B cell (primary cell): Measurements from ENCODE around the gene PRCC. TPM values are rescaled to one million over a fixed set of nuclear protein-coding genes. Genes with fewer than 3 reads are reported as not detected.

ENCODE experiments used
- ATAC-seq: fragments of 200-7000 bp; cut with Tn5 transposase; one replicate; pipeline ENCODE4 v1.10.0; 2021; ENCODE audit warnings: low read depth, mild to moderate bottlenecking, moderate number of reproducible peaks, moderate library complexity
- CTCF ChIA-PET: fragments of 350-600 bp; sonication (Branson Sonifier 250); formaldehyde crosslinking; loops from one replicate; lab custom pipeline; 2021; ENCODE audit warnings: antibody characterized with exemption, inconsistent platforms; lab: Charles Lee
- POLR2A ChIA-PET: fragments of 350-600 bp; sonication (Branson Sonifier 250); formaldehyde crosslinking; loops from one replicate; lab custom pipeline; 2021; ENCODE audit warnings: antibody characterized with exemption; lab: Charles Lee
- DNase-seq: peaks from one replicate; pipeline ENCODE4 v3.0.0; 2013
- H2AFZ ChIP-seq: 2 replicates; pipeline ENCODE4 v1.6.1; 2012; ENCODE audit warnings: mild to moderate bottlenecking, low read depth, low read length; ENCODE audit not compliant: insufficient read depth, poor library complexity, severe bottlenecking
- H3K27ac ChIP-seq, 2 donors: 1 replicate in 1 of 2; 2 replicates in 1 of 2; pipeline ENCODE4 v1.5.1; 2012 to 2013; ENCODE audit warnings: low read length in 2 of 2, mild to moderate bottlenecking in 2 of 2, moderate library complexity in 1 of 2
- H3K27me3 ChIP-seq, 4 experiments: fragments of 200-600 bp in 1 of 4; sonication (generic) in 1 of 4; replicated peaks in 1 of 4; 1 replicate in 2 of 4; 2 replicates in 2 of 4; pipeline versions ENCODE4 v1.6.1 to v1.7.0; 2013 to 2016; ENCODE audit warnings: low read length in 3 of 4, mild to moderate bottlenecking in 2 of 4, mixed read lengths in 1 of 4, moderate library complexity in 1 of 4; ENCODE audit not compliant: insufficient read depth in 4 of 4, control insufficient read depth in 3 of 4; ENCODE audit errors: control extremely low read depth in 1 of 4
- H3K36me3 ChIP-seq, 2 experiments: replicated peaks in 1 of 2; 1 replicate in 1 of 2; 2 replicates in 1 of 2; pipeline versions ENCODE4 v1.6.1 to v1.7.1; 2013; ENCODE audit warnings: low read length in 1 of 2; ENCODE audit not compliant: insufficient read depth in 2 of 2, control insufficient read depth in 1 of 2; ENCODE audit errors: control extremely low read depth in 1 of 2, extremely low read depth in 1 of 2
- H3K4me1 ChIP-seq, 2 donors: fragments of 200-600 bp in 1 of 2; sonication (generic) in 1 of 2; 1 replicate in 1 of 2; 2 replicates in 1 of 2; pipeline versions ENCODE4 v1.5.1 to v1.6.1; 2013 to 2017; ENCODE audit warnings: low read length in 2 of 2; ENCODE audit not compliant: control insufficient read depth in 2 of 2, insufficient read depth in 2 of 2
- H3K4me2 ChIP-seq: replicated peaks from 2 replicates; pipeline ENCODE3; 2012; ENCODE audit warnings: mild to moderate bottlenecking, low read depth, low read length; ENCODE audit not compliant: poor library complexity, severe bottlenecking
- H3K4me3 ChIP-seq, 5 experiments: fragments of 200-600 bp in 1 of 5; sonication (generic) in 1 of 5; 1 replicate in 3 of 5; 2 replicates in 2 of 5; pipeline versions ENCODE4 v1.5.1 to v1.7.0; 2011 to 2016; ENCODE audit warnings: low read length in 4 of 5, mild to moderate bottlenecking in 4 of 5, low read depth in 2 of 5, control low read depth in 1 of 5, moderate library complexity in 1 of 5; ENCODE audit not compliant: insufficient read depth in 1 of 5; ENCODE audit errors: control extremely low read depth in 1 of 5, extremely low read depth in 1 of 5
- H3K79me2 ChIP-seq: fragments of 200-600 bp; sonication (generic); one replicate; pipeline ENCODE4 v1.6.0; 2016; ENCODE audit warnings: low read length; ENCODE audit not compliant: control insufficient read depth, insufficient read depth
- H3K9ac ChIP-seq: fragments of 200-600 bp; sonication (generic); 2 replicates; pipeline ENCODE4 v1.6.1; 2017; ENCODE audit warnings: mild to moderate bottlenecking, low read length, moderate library complexity
- H3K9me3 ChIP-seq, 3 donors: one replicate each; pipeline versions ENCODE4 v1.6.1 to v1.7.1; 2013; ENCODE audit warnings: low read length in 2 of 3; ENCODE audit not compliant: control insufficient read depth in 2 of 3, insufficient read depth in 1 of 3; ENCODE audit errors: control extremely low read depth in 1 of 3
- H4K20me1 ChIP-seq: 2 replicates; pipeline ENCODE4 v1.6.0; 2012; ENCODE audit warnings: mild to moderate bottlenecking, low read length; ENCODE audit not compliant: insufficient read depth, control insufficient read depth, poor library complexity, severe bottlenecking
- H3K27ac Mint-ChIP-seq: one replicate; pipeline ENCODE4 v1.8.0; 2021; ENCODE audit warnings: mixed read lengths
- H3K27me3 Mint-ChIP-seq: one replicate; pipeline ENCODE4 v1.8.0; 2021; ENCODE audit warnings: mixed read lengths
- H3K4me1 Mint-ChIP-seq: one replicate; pipeline ENCODE4 v1.8.0; 2021; ENCODE audit warnings: mixed read lengths
- H3K4me3 Mint-ChIP-seq: one replicate; pipeline ENCODE4 v1.8.0; 2021; ENCODE audit warnings: mixed read lengths
- H3K9me3 Mint-ChIP-seq: one replicate; pipeline ENCODE4 v1.8.0; 2022; ENCODE audit warnings: mixed read lengths; ENCODE audit not compliant: insufficient read depth
- EZH2 ChIP-seq: IDR thresholded peaks from 2 replicates; pipeline ENCODE4 v1.6.1; 2012; ENCODE audit warnings: borderline replicate concordance, low read depth, mild to moderate bottlenecking, moderate library complexity, low read length; ENCODE audit not compliant: insufficient read depth, poor library complexity, severe bottlenecking
- WGBS: methylation state at CpG from one replicate; pipeline ENCODE4 v1.1.5; 2013; ENCODE audit warnings: missing lambda C conversion rate; ENCODE audit not compliant: insufficient coverage; 5-methylcytosine and 5-hydroxymethylcytosine counted together
- intact Hi-C: fragments of 100-400 bp; cut with micrococcal nuclease; formaldehyde crosslinking; loops from one replicate; pipeline ENCODE4 v1.10.0; 2022
- polyA plus RNA-seq: library from polyadenylated mRNA; depleted of rRNA; stranded (reverse); fragments of >200 nt; gene quantifications from 2 replicates; pipeline ENCODE4 v1.2.3, GENCODE V29; 2012
- total RNA-seq, 2 donors: library from RNA; stranded (reverse); fragments of 120-200 nt in 1 of 2; gene quantifications; 1 replicate in 1 of 2; 2 replicates in 1 of 2; pipeline versions ENCODE4 v1.2.3 to v1.2.4, GENCODE V29; 2013 to 2022
- TF ChIP-seq, protein P1 (sequence below): fragments of 200-600 bp; IDR thresholded peaks from one replicate; pipeline ENCODE4 v1.8.0; 2022; ENCODE audit warnings: antibody characterized with exemption, mild to moderate bottlenecking

Gene PRCC
- total and polyA plus RNA-seq, 2 donors (not counting 1 experiment from before 2014, with no cell fraction given): 55.7 to 83.4 TPM

- ATAC-seq: peak; percentile 57
- 2% methylated on average over 32 of the region's 46 CpGs for WGBS
- POLR2A ChIA-PET: interaction anchor here (0.5 to 3.8 kb wide), 13 partner anchors 8 to 369 kb away, joined by 3 to 39 read pairs (median 4); partner anchors contain the start of genes CRABP2, HDGF, MEF2D and MRPL24
- no peaks in the 10 kb centered on the region for H3K27me3 Mint-ChIP-seq
- peak within 1 kb of the TSS; percentile 81 for H3K4me2 ChIP-seq
- H3K36me3 ChIP-seq: peaks cover 0 to 40% of the 10 kb centered on the region in 2 experiments
- peak within 1 kb of the TSS; percentile 85 for H2AFZ ChIP-seq
- TF ChIP-seq, protein P1, sequence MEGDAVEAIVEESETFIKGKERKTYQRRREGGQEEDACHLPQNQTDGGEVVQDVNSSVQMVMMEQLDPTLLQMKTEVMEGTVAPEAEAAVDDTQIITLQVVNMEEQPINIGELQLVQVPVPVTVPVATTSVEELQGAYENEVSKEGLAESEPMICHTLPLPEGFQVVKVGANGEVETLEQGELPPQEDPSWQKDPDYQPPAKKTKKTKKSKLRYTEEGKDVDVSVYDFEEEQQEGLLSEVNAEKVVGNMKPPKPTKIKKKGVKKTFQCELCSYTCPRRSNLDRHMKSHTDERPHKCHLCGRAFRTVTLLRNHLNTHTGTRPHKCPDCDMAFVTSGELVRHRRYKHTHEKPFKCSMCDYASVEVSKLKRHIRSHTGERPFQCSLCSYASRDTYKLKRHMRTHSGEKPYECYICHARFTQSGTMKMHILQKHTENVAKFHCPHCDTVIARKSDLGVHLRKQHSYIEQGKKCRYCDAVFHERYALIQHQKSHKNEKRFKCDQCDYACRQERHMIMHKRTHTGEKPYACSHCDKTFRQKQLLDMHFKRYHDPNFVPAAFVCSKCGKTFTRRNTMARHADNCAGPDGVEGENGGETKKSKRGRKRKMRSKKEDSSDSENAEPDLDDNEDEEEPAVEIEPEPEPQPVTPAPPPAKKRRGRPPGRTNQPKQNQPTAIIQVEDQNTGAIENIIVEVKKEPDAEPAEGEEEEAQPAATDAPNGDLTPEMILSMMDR: no peak
- TF ChIP-seq EZH2: no peak
- H3K79me2 ChIP-seq: peaks cover 51% of the 10 kb centered on the region
- no peaks in the 10 kb centered on the region for H3K27me3 ChIP-seq
- H3K4me3 Mint-ChIP-seq: no peak within 1 kb of the TSS
- intact Hi-C loops: loop anchor here (1.0 to 5.0 kb wide), 4 partner anchors 13 to 226 kb away; partner anchors contain the start of genes HDGF, MEF2D, MRPL24 and PRCC
- no peaks in the 10 kb centered on the region for H3K9me3 Mint-ChIP-seq
- H3K27ac Mint-ChIP-seq: peak within 1 kb of the TSS; percentile 98
- H3K4me1 Mint-ChIP-seq: peaks cover 26% of the 10 kb centered on the region
- H3K4me3 ChIP-seq: peak within 1 kb of the TSS; percentile 79 to 98 (median 95)
- peaks cover 40 to 48% of the 10 kb centered on the region in 2 donors for H3K4me1 ChIP-seq
- H4K20me1 ChIP-seq: peaks cover 45% of the 10 kb centered on the region
- H3K9me3 ChIP-seq: no peaks in the 10 kb centered on the region
- peak; percentile 83 for DNase-seq
- peak within 1 kb of the TSS; percentile 77 to 96 for H3K27ac ChIP-seq
- H3K9ac ChIP-seq: peak within 1 kb of the TSS; percentile 97
- CTCF ChIA-PET: interaction anchor here (0.9 to 9.5 kb wide), 15 partner anchors 11 to 132 kb away, joined by 3 to 245 read pairs (median 6); partner anchors contain the start of genes HDGF, INSRR, MRPL24 and NTRK1
These were observed 39.3 kb upstream of the PRCC start, which contains the start of gene METTL25B for GRCh38 chr1:156727926-156728598. Gene METTL25B (plus strand): TSS chr1:156728469. CDS start chr1:156729105, 636 bp downstream.
